Hepatocyte (in vitro differentiated cells): ENCODE measurements around the gene MTARC1. TPM values are rescaled to one million over a fixed set of nuclear protein-coding genes. Genes with fewer than 3 reads are reported as not detected.

Experiments used
- DNase-seq: peaks from one replicate; pipeline ENCODE4 v3.0.0-alpha.2; 2016; ENCODE audit warnings: low spot score
- H2AFZ ChIP-seq: fragments of 200-600 bp; sonication (generic); 2 replicates; pipeline ENCODE4 v1.6.0; 2016; ENCODE audit warnings: antibody characterized with exemption, mild to moderate bottlenecking
- H3K27ac ChIP-seq: fragments of 200-600 bp; sonication (generic); 2 replicates; pipeline ENCODE4 v1.5.1; 2016; ENCODE audit warnings: mild to moderate bottlenecking
- H3K27me3 ChIP-seq: fragments of 200-600 bp; sonication (generic); 2 replicates; pipeline ENCODE4 v1.6.1; 2016
- H3K36me3 ChIP-seq: fragments of 200-600 bp; sonication (generic); replicated peaks from 2 replicates; pipeline ENCODE4 v1.5.1; 2016; ENCODE audit warnings: low read depth; ENCODE audit not compliant: insufficient read depth
- H3K4me1 ChIP-seq: fragments of 200-600 bp; sonication (generic); 2 replicates; pipeline ENCODE4 v1.5.1; 2016; ENCODE audit warnings: mild to moderate bottlenecking, moderate library complexity; ENCODE audit not compliant: insufficient read depth
- H3K4me2 ChIP-seq: fragments of 200-600 bp; sonication (generic); 2 replicates; pipeline ENCODE4 v1.6.0; 2016
- H3K4me3 ChIP-seq: fragments of 200-600 bp; sonication (generic); 2 replicates; pipeline ENCODE4 v1.5.1; 2016; ENCODE audit warnings: mild to moderate bottlenecking
- H3K79me2 ChIP-seq: fragments of 200-600 bp; sonication (generic); 2 replicates; pipeline ENCODE4 v1.6.0; 2017; ENCODE audit warnings: mild to moderate bottlenecking
- H3K9me2 ChIP-seq: fragments of 200-600 bp; sonication (generic); replicated peaks from 2 replicates; pipeline ENCODE4 v1.6.0; 2017; ENCODE audit warnings: mild to moderate bottlenecking; ENCODE audit not compliant: insufficient read depth
- H3K9me3 ChIP-seq: fragments of 200-600 bp; sonication (generic); 2 replicates; pipeline ENCODE4 v1.5.1; 2016; ENCODE audit warnings: low read depth, mild to moderate bottlenecking
- H4K20me1 ChIP-seq: fragments of 200-600 bp; sonication (generic); 2 replicates; pipeline ENCODE4 v1.6.0; 2016; ENCODE audit warnings: mild to moderate bottlenecking; ENCODE audit not compliant: insufficient read depth, poor library complexity, severe bottlenecking
- EZH2 ChIP-seq: fragments of 200-600 bp; sonication (generic); IDR thresholded peaks from 2 replicates; pipeline ENCODE4 v1.6.1; 2016; ENCODE audit warnings: antibody characterized with exemption, mild to moderate bottlenecking, borderline replicate concordance
- EZH2phosphoT487 ChIP-seq: fragments of 200-600 bp; sonication (generic); IDR thresholded peaks from one replicate; pipeline ENCODE4 v1.6.1; 2018; ENCODE audit warnings: antibody characterized with exemption, mild to moderate bottlenecking, low read depth, moderate library complexity; ENCODE audit not compliant: unreplicated experiment, severe bottlenecking
- WGBS: methylation state at CpG from one replicate; pipeline ENCODE4 v1.1.6; 2016; ENCODE audit warnings: low lambda C conversion rate; ENCODE audit errors: missing lambda C conversion rate; 5-methylcytosine and 5-hydroxymethylcytosine counted together
- polyA plus RNA-seq: library from polyadenylated mRNA; unstranded; fragments of >200 nt; fragmentation: Nextera tagmentation; extraction: Ambion mirVana; gene quantifications from 2 replicates; pipeline ENCODE4 v1.2.1, GENCODE V29; 2016
- total RNA-seq: library from RNA; depleted of rRNA; stranded (reverse); fragments of >200 nt; gene quantifications from 2 replicates; pipeline ENCODE4 v1.2.3, GENCODE V29; 2014
- TF ChIP-seq, protein P1 (sequence below): fragments of 200-600 bp; sonication (generic); IDR thresholded peaks from 2 replicates; pipeline ENCODE4 v1.5.1; 2016; ENCODE audit warnings: antibody characterized with exemption, mild to moderate bottlenecking; ENCODE audit not compliant: poor library complexity

MTARC1 gene
- total and polyA plus RNA-seq, 2 experiments from 2014 or later: 15.8 to 24.0 TPM

GRCh38 chr1:220751111-220751510 is 35.6 kb upstream of the MTARC1 start:
- H2AFZ ChIP-seq: no peak overlapping the region
- no peaks in the 10 kb centered on the region for H3K9me3 ChIP-seq
- WGBS: 63% methylated on average over 2 of the region's 2 CpGs
- peak overlapping the region; percentile 79 for H3K4me2 ChIP-seq
- H3K27me3 ChIP-seq: no peaks in the 10 kb centered on the region
- no peaks in the 10 kb centered on the region for H3K9me2 ChIP-seq
- TF ChIP-seq, protein P1, sequence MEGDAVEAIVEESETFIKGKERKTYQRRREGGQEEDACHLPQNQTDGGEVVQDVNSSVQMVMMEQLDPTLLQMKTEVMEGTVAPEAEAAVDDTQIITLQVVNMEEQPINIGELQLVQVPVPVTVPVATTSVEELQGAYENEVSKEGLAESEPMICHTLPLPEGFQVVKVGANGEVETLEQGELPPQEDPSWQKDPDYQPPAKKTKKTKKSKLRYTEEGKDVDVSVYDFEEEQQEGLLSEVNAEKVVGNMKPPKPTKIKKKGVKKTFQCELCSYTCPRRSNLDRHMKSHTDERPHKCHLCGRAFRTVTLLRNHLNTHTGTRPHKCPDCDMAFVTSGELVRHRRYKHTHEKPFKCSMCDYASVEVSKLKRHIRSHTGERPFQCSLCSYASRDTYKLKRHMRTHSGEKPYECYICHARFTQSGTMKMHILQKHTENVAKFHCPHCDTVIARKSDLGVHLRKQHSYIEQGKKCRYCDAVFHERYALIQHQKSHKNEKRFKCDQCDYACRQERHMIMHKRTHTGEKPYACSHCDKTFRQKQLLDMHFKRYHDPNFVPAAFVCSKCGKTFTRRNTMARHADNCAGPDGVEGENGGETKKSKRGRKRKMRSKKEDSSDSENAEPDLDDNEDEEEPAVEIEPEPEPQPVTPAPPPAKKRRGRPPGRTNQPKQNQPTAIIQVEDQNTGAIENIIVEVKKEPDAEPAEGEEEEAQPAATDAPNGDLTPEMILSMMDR: no peak
- TF ChIP-seq EZH2phosphoT487 (no peak), EZH2 (no peak)
- H3K36me3 ChIP-seq: no peaks in the 10 kb centered on the region
- peaks cover 18% of the 10 kb centered on the region for H3K4me1 ChIP-seq
- H4K20me1 ChIP-seq: peaks cover 5% of the 10 kb centered on the region
- H3K4me3 ChIP-seq: no peak overlapping the region
- H3K27ac ChIP-seq: peak overlapping the region; percentile 42
- no peak for DNase-seq
- H3K79me2 ChIP-seq: peaks cover 51% of the 10 kb centered on the region

DNA sequence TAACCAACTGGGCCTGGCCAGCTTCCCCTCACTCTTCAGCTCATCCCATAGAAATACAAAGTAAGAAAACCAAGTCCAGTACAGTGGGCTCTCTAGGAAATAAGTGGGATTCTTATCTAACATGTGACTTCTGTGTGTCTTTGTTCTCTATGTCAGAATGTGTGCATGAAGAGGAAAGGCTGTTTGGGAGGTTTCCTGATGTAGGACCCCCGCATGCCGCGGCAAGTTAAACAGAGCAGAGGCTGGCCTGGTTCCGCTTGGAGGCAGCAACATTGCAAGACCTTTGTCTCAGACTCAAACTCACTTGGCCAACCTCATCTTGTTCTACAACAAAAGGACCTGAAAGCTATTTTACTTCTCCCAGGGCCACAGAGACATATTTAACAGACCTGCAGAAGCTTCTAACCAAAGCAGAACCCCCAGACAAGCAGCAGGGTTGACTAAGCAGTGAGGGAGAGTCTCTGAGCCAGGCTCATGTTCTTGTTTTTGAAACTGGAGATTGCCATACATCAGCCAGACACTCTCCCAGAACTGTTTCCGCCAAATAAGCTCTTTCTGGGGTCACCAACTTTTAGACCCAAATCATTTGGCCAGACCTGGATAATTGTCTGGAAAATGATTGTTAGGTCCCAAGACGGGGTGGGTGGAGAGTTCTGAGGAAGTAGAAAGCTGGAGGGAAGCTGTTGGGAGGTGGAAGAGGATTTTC is 32.3 kb upstream of the MTARC1 start:
- Histone ChIP-seq H3K27me3 (no peaks in the 10 kb centered on the region), H3K27ac (no peak overlapping the region), H3K4me3 (no peak overlapping the region), H2AFZ (no peak overlapping the region), H3K9me3 (no peaks in the 10 kb centered on the region), H3K4me2 (no peak overlapping the region), H3K4me1 (peaks cover 12% of the 10 kb centered on the region), H3K36me3 (no peaks in the 10 kb centered on the region), H4K20me1 (peaks cover 5% of the 10 kb centered on the region), H3K79me2 (peaks cover 46% of the 10 kb centered on the region), H3K9me2 (no peaks in the 10 kb centered on the region)
- TF ChIP-seq EZH2phosphoT487: no peak
- TF ChIP-seq EZH2: no peak
- TF ChIP-seq, protein P1: no peak
- WGBS: 95% methylated on average over 6 of the region's 6 CpGs
- no peak for DNase-seq

- no peak for DNase-seq
- Histone ChIP-seq H3K27me3 (no peaks in the 10 kb centered on the region), H3K4me3 (no peak overlapping the region), H3K36me3 (no peaks in the 10 kb centered on the region), H4K20me1 (peaks cover 5% of the 10 kb centered on the region), H3K79me2 (peaks cover 40% of the 10 kb centered on the region), H3K27ac (no peak overlapping the region), H3K9me2 (no peaks in the 10 kb centered on the region), H3K9me3 (no peaks in the 10 kb centered on the region), H3K4me2 (no peak overlapping the region), H2AFZ (no peak overlapping the region), H3K4me1 (peaks cover 12% of the 10 kb centered on the region)
- TF ChIP-seq EZH2 (no peak), EZH2phosphoT487 (no peak)
- TF ChIP-seq, protein P1: no peak
- WGBS: 98% methylated on average over 4 of the region's 4 CpGs
Observed at GRCh38 chr1:220754918-220755295, 31.8 kb upstream of the MTARC1 start.
